GM12872 (cell line): ENCODE results near the gene ANKRD29.

ENCODE experiments used
- TF ChIP-seq, protein P1 (sequence below): IDR thresholded peaks from 3 replicates; pipeline ENCODE4 v1.5.1; 2011; ENCODE audit warnings: low read depth, mild to moderate bottlenecking, low read length, moderate library complexity; ENCODE audit not compliant: insufficient read depth

ANKRD29 gene

DNA sequence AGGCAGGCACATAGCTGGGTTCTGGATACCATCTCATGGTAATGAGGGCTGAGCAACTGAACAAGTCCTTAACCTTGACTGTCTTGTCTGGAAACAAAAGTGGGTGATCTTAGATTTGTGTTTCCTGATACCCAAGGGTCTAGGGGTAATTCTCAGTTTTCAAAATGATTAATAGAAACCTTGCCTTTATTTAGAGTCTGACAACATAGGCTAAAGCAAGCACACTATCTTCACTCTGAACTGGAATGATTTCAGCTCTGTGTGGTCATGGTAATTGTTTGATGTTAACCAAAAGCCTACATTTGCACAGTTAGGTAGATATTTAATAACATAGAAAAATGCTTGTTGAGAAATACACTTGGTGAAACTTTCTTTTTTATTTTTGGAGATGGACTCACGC lies 19.8 kb upstream of the ANKRD29 start:
- TF ChIP-seq, protein P1, sequence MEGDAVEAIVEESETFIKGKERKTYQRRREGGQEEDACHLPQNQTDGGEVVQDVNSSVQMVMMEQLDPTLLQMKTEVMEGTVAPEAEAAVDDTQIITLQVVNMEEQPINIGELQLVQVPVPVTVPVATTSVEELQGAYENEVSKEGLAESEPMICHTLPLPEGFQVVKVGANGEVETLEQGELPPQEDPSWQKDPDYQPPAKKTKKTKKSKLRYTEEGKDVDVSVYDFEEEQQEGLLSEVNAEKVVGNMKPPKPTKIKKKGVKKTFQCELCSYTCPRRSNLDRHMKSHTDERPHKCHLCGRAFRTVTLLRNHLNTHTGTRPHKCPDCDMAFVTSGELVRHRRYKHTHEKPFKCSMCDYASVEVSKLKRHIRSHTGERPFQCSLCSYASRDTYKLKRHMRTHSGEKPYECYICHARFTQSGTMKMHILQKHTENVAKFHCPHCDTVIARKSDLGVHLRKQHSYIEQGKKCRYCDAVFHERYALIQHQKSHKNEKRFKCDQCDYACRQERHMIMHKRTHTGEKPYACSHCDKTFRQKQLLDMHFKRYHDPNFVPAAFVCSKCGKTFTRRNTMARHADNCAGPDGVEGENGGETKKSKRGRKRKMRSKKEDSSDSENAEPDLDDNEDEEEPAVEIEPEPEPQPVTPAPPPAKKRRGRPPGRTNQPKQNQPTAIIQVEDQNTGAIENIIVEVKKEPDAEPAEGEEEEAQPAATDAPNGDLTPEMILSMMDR, result no peak

- TF ChIP-seq, protein P1, result no peak
Measured at GRCh38 chr18:23682045-23682444, 19.3 kb upstream of the ANKRD29 start.

DNA sequence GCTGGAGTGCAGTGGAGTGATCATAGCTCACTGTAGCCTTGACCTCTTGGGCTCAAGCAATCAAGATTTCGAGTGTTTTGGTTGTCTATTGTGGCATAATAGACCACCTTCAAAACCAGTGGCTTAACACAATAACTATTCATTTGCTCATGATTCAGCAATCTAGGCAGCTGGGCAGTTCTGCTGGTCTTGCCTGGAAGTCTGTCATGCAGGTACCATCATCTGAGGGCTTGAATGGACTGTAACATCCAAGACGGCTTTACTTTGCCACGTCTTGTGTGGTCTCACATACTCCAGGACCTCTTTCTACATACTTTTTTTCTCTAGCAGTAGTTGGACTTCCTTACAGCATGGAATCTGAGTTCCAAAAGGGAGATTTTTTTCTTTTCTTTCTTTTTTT lies 13.2 kb upstream of the ANKRD29 start:
- TF ChIP-seq, protein P1, result no peak

DNA sequence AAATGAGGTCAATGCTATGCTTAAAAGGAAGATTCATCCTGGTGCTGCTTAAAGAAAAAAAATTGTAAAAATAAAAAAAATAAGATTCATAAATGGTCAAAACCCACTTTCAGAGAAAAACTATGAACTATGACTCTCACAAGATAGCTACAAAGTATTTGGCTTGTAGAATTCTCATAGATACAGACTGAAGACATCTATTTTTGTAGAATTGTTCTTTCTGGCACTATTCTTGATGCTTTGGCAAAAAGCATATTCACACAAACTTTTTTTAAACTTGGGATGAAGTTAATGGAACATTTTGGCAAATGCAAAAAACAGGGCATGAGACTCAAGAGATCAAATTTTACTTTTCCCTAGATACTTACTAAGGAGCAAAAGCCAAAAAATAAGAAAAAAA lies 12.5 kb upstream of the ANKRD29 start:
- TF ChIP-seq, protein P1, result no peak

DNA sequence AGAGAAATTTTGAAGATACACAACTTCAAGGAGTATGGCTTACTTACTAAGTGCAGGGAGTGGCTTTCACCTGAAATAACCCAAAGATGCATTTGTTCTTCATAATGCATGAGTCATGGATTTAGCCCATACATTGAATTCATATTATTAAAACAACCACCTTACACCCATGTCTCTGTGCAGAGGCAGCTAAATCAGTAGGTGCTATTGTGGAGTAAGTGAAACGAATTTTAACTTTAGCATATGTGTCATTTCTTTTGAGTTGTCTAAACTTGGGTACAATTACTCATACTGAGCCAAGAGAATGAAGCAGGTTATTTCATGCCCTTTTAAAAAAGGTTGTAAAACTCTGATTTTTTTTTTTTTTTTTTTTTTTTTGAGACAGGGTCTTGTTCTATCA lies 11.0 kb upstream of the ANKRD29 start:
- TF ChIP-seq, protein P1, result no peak

DNA sequence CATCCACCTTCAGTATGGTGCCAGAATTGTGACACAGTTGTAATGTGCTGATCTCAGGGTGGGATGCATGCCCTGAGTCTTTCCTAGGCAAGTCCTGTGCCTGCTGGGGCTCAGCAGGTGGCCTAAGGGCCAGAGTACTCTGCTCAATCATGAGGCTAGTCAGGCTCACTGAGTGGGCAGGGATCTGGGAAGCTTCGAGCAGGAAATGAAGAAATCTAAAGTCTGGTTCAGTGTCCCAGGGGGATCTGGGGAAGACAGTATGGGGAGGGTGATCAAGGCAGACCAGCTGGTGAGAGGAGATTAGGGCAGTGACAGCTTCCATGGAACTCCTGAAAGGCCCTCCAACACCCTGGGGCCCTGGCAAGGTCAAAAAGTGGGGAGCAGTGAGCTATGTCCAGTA lies 8.9 kb upstream of the ANKRD29 start:
- TF ChIP-seq, protein P1, result no peak

GRCh38 chr18:23669804-23670405 lies 7.2 kb upstream of the ANKRD29 start:
- TF ChIP-seq, protein P1, result no peak
